Stimulated activated CD4-positive, alpha-beta T cell treated with anti-CD3 and anti-CD28 coated beads, Interleukin-4, amount 100 ng/mL, for 4 hours (primary cell): ENCODE results near the gene SERPINA1.
"Not testable (repeated sequence)": the region's sequence is repeated elsewhere in the genome, so short reads cannot be mapped to it uniquely, and the experiment has no call there.

Experiments used
- DNase-seq, 2 experiments: peaks; one replicate each; pipeline ENCODE4 v3.0.0-alpha.2; 2020

The SERPINA1 gene

DNA sequence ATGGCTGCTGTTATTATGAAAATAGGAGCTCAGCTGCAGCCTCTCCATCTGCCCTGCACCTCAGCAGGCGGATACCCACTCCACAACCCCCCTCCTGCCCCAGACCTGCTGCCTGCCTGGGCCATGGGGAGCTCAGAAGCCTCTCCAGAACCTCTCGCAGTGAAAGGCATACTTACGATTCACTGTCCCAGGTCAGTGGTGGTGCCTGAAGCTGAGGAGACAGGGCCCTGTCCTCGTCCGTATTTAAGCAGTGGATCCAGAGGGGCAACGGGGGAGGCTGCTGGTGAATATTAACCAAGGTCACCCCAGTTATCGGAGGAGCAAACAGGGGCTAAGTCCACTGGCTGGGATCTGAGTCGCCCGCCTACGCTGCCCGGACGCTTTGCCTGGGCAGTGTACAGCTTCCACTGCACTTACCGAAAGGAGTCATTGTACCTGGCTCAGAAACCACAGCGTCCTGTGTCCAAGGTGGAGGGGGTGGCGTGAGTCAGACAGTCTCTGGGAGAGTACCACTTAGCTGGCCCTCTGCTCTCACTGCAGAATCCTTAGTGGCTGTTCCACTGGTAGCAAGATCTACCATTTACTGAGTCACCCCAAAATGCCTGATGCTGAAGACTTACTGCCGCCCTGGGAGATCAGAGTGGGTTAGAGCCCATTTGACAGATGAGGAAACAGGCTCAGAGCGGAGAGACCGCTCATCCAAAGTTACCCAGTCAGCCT is at the start of gene SERPINA1:
SERPINA1 (minus strand) TSS at position 219 of the 720 bp plus-strand sequence. CDS start 5,365 bp downstream, outside the sequence.
- DNase-seq, result no peak

DNA sequence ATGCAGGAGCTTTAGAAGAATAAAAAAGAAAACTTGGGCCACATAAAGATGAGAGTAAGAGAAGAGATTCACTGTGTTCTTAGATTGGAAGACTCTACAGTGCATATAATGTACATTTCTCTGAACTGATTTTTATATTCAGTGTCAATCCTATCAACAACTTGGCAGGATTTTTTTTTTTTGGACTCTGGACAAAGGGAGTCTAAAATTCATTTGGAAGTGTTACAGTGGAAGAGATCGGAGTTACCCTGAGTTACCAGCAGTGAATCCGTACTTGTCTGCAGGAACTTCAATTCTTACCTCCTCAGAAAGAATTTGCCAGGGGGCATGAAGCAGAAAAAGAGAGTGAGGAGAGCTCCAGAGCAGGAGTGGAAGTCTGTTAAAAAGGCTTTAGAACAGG is 40.2 kb upstream of the SERPINA1 start:
- no peak for DNase-seq

DNA sequence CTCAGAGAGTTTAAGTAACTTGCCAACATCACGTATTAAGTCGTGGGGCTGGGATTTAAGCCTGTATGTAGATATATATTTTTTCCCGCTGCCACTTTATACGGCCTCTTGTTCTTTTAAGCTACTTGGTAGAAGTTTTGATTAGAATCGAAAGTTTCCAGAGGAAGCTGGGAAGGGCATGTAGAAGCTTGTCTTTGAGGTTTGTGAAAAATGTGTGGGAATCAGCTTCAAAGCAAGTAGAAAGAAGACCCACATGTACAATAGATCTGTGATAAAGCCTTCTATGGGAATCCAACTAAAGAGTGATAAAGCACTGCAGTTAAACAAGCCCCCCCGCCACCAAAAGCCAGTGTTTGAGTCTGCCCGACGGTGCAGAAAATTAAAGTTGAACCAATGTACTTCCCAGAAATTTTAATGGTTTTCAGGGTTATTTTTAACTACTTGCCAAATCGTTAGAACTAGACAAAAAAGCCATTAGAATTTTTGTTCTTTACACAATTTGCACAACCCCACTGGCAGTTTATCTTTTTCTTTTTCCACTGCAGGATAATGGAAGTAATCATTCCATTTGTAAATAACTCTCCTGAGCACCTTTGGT is 38.7 kb upstream of the SERPINA1 start:
- DNase-seq, result no peak

DNA sequence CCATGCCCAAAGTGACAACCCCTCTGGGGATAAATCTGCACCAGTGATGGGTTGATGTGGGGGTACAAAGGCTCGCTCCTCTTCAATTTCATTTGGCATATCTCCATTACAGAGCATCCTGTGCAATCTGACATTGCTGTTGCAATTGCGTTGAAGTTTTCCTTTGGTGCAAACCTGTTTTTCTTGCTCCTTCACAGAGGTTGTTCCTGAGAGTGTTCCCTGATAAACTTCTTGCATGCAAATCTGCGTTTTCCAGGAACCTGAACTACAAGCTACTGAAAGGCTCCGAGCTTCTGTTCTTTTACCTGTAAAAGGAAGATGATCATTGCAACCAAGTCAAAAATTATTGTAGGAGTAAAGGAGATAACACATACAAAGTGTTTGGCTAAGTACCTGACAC is 38.1 kb upstream of the SERPINA1 start:
- no peak for DNase-seq

DNA sequence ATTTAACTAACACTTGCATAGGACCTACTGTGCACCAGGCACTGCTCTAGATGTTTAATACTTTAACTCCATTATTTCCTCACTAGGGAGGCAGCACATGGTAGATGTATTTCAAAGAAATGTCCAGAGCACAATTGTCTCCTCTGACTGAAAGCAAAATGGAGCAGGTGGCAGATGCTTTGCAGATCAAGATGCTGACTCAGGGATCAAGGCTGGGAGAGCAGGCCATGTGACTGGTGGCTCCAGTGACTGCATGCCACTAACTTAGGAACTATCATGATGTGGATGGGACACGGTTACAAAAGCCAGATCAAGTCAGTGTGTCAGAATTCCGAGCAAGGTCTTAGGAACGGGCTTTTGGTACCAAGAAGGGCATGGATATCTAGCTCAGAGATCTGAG is 36.0 kb upstream of the SERPINA1 start:
- no peak for DNase-seq

DNA sequence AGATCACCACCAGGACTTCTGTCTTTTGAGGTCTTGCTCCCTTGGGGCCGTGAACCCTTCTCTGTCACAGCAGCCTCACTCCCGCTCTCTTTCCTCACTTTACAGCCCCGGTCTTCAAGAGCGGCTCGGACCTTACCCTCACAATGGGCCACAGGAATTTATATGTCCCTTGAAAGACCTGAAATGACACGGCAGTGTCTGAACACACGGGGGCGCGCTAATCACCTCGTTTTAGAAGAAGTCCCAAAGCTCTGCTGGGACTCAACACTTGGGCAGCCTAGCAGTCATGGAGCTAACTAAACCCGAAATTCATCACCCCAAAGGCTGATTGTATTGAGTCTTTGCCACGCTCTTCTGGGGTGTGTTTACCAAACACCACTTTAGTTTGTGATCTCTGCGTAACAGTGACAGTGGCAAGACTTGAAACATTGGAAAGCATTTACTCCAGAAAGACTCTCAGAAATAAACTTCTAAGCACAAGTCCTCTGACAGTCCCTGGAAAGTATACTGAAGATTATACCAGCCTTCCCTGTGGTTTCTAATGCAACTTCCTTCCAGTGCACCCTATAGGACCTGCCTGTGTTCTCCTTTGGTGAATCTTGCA is 35.2 kb upstream of the SERPINA1 start:
- DNase-seq, result peak; percentile 15 to 39

DNA sequence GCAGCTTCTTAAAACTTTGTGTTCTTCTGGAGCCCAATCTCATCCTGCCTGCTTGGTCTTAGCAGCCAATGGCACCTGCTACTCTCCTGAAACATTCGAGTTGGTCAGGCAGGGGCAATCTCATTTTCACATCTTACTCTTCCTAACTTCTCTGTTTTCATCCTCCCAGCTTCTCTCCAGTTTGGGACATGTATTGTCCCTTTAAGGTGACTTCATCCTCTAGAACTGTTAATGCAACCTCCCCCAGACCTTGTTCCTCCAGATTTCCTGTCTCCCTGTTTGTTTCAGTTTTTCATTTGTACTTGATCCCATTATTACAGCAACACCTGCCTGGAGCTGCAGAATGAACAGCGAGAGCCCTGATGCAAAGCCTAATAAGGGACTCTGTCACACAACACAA is 32.9 kb upstream of the SERPINA1 start:
- DNase-seq, result no peak

DNA sequence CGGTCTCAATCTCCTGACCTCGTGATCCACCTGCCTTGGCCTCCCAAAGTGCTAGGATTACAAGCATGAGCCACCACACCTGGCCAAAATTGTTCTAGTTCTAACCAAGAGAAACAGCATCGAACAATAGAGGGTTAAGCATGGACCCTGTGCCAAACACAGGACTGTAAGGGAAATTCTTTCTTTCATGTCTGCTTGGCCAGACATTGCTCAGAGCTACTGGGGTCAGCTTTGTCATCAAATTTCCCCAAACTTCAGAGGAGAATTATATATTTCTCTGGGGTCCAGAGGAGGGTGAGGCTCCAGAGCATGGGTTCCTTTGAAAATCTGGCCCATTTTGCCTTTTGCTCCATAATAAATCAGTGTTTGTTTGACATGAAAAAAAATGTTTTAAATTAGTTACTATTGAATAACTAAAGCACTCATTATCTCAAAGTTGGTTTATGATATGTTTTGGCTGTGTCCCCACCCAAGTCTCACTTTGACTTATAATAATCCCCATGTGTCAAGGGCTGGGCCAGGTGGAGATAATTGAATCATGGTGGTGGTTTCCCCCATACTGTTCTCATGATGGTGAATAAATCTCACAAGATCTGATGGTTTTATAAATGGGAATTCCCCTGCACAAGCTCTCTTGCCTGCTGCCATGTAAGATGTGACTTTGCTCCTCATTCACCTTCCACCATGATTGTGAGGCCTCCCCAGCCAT is 29.2 kb upstream of the SERPINA1 start:
- DNase-seq, result not testable (repeated sequence)

DNA sequence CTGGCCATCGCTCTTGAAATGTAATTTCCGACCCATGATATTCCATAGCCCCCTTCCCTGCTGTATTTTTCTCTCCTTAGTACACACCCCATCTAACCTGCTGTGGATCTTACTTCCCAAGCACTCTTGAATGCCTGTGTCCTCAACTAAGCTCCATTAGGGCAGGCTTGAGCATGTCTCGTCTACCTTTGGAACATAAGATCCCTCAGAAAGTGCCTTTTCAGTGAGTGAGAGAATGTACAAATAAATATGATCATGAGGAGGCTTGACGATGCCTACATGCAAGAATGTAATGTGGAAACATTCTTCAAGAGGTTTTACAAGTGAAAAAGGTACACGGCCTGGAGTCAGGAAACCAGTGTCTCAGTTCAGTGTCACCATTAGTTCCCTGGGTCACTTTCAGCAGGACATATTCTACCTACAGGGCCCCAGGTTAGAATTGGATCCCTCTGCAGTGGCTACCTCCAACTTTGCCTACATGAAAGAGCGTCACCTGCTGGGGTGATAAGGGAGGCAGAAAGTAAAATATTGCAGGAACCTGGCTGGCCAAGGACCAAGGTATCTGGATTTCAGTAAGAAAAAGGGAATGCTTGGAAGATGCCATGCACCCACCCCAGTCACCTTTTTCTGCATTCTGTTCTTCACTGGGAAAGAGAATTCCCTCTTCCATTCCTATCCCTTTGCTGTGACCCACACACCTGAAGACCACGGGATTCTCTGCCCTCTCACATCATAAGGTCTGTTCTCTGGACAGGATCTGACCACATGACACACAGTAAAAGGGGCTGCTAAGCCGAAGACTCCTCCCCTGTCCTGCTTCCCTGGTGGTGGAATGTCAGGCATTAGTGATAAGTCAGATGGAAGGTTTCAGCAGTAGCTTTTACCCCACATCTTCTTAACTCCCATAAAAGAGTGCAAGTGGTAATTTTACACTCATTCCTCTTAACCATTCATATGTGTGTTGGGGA is 24.6 kb upstream of the SERPINA1 start:
- no peak for DNase-seq

DNA sequence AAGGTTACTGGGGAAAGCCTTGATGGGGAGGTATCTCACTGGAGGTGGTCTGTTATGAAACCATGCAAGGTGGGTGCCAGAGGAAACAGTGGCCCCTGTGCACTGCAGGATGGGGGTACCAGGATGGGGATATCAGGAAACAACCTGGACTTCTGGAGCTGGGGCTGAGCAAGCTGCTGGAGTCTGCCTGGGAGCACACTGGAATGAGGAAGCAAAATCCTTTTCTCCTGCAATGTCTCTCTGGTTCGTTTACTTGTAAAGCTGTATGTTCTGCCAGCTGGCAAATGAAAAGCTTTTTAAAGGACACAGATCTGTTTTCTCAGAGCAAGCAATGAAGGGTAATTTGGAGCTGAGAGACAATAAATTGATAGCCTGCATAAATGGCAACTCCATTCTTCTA is 23.2 kb upstream of the SERPINA1 start:
- DNase-seq, result no peak

DNA sequence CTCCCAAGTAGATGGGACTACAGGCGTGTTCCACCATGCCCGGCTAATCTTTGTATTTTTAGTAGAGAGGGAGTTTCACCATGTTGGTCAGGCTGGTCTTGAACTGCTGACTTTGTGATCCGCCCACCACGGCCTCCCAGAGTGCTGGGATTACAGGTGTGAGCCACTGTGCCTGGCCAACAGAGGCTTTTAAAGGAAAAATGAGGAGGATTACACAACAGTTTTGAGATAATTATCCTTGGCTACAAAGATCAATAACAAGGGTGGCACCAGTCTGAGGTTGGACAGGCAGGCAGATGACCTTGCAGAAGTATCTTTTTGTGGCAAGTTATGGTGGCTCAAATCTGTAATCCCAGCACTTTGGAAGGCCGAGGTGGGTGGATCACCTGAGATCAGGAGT is 21.0 kb upstream of the SERPINA1 start:
- DNase-seq, result not testable (repeated sequence)

DNA sequence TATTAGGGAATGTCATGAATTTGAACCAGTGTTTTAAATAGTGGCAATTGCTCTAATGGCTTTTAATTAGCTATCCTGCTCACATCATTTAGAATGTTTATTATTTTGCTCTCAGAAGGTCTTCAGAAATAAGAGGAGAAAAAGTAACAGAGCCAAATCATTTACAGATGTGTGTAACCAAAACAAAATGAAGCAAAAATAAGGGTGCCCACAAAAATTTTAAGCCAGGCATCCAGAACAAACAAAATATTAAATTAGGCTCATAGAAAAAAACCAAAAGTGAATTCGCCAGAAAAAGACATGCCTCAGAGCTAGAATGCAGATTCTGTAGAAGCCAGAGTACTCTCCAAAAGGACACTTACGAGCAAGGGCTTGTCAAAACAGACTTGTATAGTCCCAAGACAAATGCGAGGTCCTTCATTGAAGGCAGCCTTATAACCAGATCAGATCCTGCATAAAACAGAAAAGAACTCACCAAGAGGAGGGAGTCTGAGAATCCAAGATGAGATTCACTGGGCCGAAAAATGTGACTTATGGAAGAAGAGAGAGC is 20.2 kb upstream of the SERPINA1 start:
- DNase-seq, result no peak

DNA sequence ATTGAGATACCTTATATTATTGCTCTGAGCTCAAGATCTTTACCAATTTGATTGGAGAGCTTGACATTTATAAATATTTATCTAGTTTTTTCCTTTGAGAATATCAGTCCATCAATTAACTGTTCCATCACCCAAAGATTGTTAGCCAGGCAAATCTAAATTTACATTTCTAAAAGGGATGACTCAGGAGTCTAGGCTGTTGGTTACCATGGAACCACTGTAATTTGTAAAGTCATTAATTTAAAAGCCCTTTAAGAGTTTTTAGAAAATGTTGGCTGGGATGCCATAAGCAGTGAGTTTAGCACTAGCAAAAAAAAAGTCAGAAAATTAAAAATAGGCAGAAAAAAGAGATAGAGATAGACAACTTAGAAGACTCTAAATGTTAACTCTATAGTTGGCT is 19.5 kb upstream of the SERPINA1 start:
- DNase-seq, result no peak

DNA sequence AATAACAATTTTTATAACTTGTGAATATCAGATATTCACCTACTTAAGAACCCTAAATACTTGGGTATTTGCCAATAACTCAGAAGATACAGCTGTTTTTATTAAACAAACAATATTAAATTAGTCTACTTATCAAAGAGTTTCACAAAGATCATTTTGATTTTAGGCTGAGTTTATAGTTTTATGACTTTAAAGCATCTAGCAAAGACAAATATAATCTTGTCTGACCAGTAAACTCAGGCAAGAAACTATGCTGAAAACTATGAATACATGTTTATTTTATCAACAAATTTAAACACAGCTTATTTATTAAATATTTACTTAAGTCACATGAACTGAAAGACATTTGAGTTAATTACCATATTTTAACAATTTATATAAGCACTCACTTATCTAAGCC is 18.5 kb upstream of the SERPINA1 start:
- no peak for DNase-seq

DNA sequence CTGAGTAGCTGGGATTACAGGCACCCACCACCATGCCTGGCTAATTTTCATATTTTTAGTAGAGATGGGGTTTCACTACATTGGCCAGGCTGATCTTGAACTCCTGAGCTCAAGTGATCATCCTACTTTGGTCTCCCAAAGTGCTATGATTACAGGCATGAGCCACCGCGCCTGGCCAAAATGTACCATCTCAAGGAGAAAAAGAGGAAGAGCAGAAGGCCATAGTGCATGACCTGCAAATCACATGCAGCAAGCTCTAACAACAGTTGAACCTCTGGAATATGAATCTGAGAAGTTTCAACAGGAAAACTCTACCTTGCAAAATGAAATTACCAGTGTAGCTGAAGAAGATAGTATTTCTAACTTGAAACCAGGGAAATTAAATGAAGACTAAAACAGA is 17.1 kb upstream of the SERPINA1 start:
- no peak for DNase-seq

DNA sequence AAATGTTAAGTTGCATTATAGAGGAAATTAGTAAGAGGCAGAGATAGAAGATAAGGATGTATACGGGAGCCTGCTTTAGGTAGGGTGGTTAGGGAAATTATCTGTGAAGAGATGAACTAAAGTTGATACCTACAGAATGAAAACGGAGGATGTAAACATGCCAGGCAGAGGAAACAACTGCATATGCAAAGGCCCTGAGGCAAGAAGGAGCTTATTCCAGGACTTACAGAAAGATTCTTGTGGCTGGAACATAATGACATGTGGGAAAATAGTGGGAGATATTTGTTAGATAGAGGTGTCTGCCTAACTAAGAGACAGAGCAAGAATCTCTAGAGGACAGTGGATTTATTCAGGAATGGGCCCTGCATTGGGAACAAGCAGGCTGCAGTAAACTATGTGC is 16.2 kb upstream of the SERPINA1 start:
- no peak for DNase-seq

DNA sequence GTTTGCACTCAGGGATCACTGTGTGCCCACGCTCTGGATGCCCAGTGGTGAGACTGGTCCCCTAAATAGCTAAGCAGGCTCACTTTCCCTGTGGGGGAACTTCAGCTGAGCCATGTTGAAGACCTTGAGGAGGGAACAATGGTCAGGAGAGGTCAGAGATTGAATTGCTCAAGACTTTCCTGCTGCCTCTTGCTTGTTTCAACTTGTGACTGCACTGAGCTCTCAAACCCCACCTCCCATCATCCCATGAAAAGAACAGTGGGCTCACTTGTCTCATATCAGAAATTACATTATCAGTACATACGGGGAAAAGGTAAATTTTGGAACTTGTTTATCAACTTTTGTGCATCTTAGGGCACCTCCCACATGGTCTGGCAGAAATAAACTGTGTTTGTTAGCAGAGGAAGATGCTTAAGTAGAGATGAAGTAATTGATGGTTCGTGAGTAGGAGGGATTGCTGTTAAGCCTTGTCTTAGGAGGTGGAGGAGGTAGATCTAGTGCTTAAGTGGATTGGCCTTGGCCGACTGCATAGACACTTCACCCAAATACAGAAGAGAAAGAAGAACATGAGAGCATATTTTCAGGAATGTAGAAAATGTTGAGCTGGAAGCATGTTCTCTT is 15.0 kb upstream of the SERPINA1 start:
- DNase-seq, result no peak

DNA sequence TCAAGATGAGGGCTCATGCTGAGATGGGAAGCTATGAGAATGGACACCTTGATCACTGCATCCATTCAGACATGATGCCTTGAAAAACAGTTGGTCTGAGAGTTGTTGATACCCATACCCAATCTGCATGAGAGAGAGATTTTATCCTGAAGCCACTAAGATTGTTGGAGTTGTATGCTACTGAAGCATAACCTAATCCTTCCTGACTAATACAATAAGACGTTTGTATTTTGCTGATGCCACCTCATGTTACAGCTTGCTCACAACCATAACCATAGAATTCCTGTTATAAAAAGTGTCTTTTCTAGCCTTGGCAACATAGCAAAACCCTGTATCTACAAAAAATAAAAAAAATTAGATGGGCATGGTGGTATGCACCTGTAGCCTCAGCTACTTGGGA is 12.7 kb upstream of the SERPINA1 start:
- DNase-seq, result no peak

DNA sequence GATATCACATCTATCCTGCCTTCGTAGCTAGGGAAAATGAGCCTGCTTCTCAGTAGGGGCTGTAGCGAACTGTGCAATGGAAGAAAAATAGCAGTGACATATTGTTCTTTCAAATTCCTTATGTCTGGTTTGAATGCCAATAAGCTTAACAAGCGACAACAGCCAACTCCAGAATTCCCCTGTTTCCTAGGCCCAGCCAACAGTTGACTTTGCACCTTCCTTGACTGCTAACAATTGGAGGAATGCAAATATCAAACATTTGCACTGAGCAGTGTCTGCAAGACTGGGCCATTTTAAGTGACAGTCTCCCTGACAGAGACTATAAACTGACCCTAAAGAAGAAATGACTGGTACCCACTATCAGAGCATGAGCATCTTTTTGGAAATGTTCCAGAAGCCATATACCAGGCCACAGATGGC is 12.0 kb upstream of the SERPINA1 start:
- no peak for DNase-seq

DNA sequence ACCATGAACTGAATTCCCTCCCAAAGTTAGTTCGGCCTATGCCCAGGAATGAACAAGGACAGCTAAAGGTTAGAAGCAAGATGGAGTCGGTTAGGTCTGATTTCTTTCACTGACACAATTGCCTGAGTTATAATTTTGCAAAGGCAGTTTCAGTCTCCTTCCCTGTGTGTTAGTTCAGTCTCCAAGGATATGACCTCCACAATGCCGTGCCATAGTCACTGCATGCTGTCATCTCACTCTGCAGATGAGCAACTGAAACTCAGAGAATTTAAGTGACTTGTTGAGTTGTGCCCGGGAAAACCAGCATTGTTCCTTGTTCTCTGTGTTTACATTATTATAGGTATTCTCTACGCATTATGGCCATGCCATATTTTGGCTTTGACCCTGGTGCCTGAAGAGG is 10.1 kb upstream of the SERPINA1 start:
- no peak for DNase-seq

DNA sequence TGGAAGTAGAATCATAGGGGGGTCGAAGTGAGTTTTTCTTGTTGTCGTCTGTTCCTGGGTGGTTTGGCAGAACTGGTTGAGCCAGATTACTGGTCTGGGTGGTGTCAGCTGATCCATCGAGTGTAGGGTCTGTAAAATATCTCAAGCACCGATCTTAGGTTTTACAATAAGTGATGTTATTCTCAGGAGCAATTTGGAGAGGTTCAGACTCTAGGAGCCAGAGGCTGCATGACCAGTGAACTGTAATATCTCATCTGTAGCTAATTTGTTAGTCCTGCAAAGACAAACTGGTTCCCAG is 9.7 kb upstream of the SERPINA1 start:
- DNase-seq, result no peak
